GM21528 (cell line): ENCODE results near the gene C6orf15.

Experiments
- ATAC-seq: cut with Tn5 transposase; IDR thresholded peaks from one replicate; pipeline ENCODE4 v1.9.1; 2021; ENCODE audit warnings: mild to moderate bottlenecking, moderate library complexity; ENCODE audit not compliant: unreplicated experiment, low FRiP score

Gene C6orf15

DNA sequence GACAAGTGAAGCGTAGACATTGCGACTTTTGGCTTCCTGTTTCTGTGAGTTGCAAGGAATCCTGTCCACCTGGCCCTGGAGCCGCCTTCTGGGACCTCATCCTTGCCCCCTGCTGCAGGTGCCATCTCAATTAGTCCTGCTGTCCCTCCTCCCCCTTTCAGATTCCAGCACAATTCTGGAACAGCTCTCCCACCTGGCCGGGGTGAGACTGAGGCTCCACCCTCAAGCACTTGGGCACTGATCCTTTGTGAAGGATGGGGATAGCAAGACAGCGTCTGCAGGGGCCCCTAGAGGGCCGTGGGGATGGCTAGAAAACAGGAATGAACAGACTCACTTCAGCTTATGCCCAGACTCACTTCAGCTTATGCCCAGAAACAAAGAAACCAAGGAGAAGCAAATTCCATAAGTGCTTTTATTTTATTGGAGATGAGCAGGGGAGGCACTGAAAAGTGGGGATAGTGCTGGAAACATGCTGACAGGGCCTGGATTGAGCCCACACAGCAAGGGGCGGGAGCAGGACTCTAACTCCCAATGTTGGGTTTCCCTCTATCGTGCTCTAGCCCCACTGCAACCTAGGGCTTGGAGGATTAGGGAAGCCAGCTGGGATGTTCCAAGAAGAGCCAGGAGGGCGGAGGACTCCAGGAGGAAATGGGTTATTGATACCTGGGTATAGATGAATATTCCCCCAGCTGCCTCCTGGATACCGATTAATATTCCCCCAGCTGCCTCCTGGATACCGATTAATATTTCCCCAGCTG lies 1.4 kb downstream of the C6orf15 start:
- ATAC-seq, result no peak

DNA sequence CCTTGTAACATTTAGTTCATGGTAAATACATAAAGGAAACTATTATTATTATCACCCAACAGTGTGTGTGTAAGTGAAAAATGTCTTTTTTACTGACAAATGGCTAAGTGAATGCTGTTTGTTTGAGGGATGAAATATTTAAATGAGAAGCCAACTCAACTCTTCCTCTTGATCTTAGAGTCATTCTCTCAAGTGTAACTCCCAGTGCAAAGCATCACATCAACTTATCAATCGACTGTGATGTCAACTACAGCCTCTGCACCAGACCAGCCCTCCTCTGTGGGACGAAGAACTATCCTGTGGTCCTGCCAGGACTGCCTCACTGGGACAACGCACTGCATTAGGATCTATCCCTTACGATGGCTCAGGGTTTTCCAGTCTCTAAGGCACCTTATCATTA lies 5.3 kb downstream of the C6orf15 start:
- ATAC-seq, result no peak

DNA sequence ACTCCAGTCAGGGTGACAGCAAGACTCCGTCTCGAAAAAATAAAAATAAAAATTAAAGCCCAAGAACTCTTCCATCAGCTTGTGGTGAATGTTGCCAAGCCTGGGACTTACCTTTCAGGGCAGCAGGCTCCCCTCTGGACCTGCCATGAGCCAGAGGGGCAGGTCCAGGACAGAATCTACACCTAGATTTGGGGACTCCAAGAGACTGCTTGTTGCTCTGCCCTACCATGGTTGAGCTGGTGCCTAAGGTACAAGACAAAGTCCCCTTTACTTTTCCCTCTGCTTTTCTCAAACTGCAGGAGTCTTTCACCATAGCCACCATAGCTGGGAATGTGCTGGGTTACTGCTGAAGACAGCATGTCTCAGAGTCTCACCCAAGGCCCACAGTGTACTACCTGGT lies 9.2 kb downstream of the C6orf15 start:
- ATAC-seq, result no peak

DNA sequence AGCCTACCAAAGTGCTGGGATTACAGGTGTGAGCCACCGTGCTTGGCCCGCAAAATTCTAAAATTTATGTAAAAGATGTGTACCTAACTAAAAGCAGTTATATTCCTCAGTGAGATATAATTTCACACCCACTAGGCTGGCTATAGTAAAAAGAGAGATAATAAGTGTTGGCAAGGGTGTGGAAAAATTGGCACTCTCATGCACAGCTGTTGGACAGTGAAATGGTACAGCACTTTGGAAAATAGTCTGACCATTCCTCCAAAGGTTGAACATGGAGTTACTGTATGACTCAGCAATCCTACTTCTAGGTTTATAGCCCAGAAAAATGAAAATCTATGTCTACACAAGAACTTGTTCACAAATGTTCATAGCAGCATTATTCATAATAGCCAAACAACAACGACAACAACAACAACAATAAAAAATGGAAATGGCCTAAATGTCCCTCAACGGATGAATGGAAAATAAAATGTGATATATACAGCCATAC lies 13.9 kb downstream of the C6orf15 start:
- no peak for ATAC-seq

DNA sequence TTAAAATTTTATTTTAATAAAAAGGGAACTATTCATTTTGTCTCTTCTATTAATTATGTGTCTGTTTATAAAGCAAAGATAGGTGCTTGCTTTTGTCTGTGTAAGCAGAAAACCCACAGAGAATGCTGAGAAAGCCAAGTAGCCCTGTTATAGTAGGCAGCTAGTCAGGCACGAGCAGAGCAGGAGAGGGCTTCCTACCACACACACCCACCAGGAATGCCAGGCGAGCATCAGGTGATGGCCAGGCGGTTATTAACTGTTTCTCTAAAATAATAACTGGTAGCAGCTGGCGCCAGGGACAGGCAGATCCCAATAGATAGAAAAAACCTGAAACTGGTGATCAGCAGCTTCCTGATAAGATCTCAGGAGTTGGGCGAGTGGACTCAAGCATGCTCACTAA lies 15.7 kb downstream of the C6orf15 start:
- no peak for ATAC-seq

DNA sequence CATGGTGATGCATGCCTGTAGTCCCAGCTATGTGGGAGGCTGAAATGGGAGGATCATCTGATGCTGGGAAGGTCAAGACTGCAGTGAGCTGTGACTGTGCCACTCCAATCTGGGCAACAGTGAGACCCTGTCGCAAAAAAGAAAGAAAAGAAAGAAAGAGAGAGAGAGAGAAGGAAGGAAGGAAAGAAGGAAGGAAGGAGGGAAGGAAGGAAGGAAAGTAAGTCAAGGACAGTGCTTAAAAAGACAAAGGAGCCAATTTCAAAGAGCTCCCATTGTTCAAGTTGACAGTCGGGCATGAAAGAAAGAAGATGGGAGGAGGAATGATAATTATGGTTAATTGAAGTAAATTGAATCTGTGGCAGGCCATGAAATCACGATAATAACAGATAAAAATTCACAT lies 16.2 kb downstream of the C6orf15 start:
- ATAC-seq, result no peak

DNA sequence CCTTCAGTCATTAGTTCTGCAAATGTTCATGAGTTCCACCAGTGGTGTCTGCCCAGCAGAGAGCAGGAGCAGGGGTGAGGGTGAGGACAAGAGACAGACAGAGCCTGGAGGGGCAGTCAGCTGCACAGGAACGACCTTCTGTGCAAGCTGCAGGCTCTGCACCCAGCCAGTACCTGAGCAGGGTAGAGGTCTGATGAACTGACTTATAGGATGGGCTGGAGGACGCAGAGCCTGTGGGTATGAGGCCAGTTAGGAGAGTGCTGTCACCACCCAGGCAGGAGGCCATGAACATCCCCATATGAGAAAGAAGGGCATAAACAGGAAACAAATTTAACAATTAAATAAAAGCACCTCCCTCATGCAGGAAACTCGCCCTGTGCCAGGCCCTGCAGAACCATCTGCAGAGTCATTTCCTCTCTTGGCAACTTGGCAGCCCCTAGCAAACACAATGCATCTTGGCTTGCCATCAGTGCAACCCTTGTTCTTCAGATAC lies 17.9 kb downstream of the C6orf15 start:
- ATAC-seq, result no peak

DNA sequence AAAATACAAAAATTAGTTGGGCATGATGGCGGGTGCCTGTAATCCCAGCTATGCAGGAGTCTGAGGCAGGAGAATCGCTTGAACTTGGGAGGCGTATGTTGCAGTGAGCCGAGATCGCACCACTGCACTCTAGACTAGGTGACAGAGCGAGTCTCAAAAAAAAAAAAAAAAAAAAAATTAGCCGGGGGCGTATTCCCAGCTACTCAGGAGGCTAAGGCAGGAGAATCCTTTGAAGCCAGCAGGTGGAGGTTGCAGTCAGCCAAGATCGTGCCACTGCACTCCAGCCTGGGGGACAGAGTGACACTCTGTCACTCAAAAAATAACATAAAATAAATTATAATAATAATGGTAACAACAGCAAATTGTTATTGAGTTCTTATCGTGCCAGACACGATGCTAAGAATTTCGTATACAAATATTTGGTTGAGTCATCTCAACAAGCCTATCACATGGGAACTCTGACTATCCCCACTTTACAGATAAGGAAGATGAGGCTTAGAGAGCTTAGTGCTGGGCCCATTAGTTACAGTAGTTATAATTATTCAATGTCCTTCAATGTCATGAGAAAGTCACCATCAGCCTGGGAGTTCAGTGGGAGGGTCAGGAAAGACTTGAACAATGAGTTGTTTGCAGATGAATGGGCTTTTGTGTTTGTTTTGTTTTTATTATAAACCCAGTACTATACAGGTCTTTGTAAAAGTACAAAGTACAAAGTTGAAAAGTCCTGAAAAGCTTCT lies 19.4 kb downstream of the C6orf15 start:
- ATAC-seq, result no peak

DNA sequence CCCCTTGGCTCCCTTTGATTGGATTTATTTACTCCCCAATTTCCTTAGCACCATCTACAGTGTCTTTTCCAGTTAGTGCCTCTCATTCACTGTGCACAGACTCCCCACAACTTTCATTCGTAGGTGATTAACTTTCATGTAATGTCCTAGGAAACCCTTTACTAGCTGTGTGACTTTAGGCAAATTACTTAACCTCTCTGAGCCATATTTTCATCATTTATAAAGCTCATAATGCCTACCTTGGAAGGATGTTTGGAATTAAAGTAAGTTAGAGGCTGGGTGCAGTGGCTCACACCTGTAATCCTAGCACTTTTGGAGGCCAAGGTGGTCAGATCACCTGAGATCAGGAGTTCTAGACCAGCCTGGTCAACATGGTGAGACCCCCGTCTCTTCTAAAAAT lies 20.1 kb downstream of the C6orf15 start:
- no peak for ATAC-seq

DNA sequence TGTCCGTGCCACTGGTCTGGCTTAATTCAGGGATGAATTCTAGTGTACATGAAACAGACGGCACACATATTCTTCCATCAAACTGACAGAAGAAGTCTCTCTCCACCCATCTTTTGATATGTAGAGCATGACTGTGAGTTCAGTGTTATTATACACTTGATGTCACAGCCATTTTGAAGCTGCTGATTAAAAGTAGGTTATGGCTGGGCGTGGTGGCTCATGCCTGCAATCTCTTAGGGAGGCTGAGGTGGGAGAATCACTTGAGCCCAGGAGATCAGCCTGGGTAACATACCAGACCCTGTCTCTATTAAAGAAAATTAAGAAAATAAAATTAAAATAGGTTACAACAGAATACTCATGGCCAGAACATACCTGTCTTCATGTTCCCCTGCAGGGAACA lies 20.7 kb downstream of the C6orf15 start:
- no peak for ATAC-seq

DNA sequence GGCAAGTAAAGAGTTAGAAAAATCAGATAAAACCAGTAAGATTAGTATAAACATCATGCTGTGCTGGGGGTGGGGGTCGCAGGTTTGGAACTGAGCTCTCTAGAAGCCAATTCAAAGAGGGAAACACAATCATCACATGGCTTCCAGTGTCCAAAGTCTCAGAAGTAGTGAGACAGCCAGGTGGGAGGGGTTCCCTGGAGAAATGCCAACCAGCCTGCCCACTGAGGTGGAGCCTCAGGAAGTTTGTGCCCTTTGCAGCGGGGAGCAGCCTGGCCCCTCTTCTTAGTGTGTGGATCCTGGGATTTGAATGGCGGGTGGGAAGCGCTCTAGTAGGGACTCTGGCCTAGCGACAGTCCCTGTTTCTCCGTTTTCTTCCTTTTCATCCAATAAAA lies 21.4 kb downstream of the C6orf15 start:
- no peak for ATAC-seq

DNA sequence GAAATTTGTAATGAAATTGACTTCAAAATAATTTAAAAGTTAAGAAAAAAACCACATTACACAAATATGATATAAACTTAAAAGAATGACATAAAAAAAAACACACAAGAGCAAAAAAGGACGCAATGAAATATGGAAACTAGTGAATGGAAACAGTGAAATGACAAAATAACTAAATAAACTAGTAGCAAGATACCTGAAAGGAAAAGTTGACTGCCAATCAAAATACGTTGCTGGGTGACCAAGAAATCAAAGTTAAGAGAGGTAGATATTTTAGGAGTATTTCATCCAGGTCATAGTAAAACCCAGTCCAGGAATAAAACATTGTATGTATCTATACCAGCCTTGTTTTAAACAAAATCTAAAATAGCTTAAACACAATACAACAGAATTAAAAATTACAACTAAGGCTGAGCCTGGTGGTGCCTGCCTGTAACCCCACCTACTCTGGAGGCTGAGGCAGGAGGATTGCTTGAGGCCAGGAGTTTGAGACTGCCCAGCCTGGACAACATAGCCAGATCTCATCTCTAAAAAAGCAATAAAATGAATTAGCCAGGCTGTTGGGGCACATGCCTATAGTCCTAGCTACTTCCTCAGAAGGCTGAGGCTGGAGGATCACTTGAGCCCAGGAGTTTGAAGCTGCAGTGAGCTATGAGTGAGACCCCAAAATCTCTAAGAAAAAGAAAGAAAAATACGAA lies 22.0 kb downstream of the C6orf15 start:
- no peak for ATAC-seq

DNA sequence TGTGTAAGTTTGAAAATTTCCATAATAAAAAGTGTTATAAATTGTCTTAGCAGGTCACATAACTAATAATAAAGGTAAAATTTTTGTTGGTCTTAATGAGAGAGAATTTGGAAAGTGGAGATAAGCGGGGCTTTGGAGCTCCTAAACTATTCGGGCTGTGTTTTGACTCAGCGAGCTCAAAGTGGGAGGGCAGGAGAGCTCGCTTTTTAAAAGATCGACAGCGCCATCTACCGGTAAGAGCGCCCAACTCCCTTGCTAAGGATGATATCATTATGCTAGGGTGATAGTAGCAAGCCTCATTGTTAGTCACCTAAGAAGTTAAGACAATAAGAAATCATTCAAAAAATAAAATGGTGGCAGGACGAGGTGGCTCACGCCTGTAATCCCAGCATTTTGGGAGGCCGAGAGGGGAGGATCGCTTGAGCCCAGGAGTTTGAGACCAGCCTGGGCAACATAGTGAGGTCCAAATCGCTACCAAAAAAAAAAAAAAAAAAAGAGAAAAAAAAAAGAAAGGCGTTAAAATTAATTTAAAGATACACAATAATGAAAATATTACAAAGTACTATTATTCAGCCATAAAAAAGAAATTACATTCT lies 24.8 kb downstream of the C6orf15 start:
- no peak for ATAC-seq

DNA sequence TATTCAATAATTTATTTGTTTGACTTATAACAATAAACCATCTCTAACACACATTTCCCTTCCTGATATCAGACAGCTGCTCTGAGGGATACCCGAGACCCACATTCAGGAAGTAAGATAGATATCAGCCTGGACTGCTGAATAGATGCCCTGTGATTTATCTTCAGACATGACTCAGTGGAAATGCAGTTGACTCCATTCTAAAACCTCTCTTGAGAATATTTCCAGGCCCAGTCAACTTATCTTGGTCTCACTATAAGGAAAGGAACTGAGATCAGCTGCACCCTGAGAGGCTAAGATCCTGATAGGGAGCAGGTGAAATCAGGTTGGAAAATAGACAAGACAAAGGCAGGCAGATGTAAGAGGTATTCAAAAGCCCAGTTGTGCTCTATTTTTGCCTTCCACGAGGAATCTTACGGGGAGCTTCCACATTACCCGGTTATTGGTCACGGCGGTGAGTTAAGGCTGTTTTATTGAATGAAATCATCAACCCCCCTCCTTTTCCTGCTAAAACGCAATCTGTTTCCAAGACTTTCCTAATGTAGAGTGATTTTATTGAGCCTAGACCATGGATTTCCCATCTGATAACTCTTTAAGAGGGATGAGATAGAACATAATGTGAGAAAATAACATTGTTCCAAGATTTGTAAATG lies 25.5 kb downstream of the C6orf15 start:
- no peak for ATAC-seq

DNA sequence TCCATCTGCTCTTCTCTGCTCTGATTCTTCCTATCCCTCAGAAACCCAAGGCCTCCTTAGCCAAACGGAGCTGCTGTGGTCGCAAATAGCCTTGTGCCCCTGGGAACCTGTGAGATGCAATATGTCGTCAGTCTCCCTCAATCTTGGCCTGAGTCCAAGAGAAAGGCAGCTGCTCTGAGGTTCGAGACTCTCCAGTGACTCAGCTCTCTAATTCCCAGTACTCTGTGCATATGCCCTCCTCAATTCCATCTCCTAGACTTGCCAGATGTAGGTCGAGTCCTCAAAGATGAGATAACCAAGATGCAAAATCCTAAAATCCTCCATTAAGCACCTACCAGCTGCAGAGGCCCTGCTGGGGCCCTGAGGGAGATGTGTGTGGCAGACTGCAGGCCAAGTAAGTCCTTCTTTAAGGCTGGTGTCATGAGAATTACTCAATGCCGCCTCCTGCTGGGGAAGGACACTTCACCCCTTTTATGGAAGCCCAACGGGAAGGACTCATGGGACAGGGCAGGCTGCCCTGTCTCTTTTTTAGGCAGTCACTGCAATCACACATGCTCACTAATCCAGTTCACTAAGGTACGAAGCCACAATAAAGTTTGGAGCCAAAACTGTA lies 28.5 kb downstream of the C6orf15 start:
- no peak for ATAC-seq

DNA sequence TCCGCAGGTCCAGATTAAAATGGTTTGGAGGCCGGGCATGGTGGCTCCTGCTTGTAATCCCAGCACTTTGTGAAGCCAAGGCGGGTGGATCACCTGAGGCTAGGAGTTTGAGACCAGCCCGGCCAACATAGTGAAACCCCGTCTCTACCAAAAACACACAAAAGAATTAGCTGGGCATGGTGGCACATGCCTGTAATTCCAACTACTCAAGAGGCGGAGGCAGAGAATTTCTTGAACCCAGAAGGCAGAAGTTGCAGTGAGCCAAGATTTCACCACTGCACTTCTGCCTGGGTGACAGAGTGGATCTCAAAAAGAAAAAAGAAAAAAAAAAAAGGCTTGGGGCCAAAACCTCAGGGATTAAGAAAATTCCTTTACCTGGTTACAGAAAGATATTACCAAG lies 30.5 kb downstream of the C6orf15 start:
- no peak for ATAC-seq

DNA sequence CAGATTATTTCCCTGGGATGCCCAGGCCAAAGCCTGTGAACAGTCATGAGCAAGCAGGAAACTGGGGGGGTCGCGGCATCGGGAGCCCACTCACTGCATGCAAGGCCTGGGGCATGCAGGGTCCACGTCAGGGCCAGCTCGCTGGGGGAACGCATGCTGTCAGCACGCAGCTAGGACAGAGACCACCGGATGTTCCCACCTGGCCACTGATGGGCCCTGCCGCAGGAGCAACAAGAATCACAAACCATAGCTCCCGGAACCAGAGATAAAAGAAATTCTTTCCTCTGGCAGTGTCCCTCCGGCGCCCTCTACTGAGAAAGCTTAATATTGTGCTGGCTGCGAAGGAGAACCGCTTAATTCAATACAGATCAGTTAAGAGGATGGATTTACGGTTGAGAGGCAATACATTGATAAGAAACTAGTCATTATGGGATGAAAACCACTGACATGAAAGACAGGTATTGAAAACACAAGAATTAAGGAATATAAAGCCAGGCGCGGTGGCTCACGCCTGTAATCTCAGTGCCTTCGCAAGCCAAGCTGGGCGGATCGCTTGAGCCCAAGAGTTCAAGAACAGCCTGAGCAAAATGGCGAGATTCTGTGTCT lies 32.6 kb downstream of the C6orf15 start:
- ATAC-seq, result no peak

DNA sequence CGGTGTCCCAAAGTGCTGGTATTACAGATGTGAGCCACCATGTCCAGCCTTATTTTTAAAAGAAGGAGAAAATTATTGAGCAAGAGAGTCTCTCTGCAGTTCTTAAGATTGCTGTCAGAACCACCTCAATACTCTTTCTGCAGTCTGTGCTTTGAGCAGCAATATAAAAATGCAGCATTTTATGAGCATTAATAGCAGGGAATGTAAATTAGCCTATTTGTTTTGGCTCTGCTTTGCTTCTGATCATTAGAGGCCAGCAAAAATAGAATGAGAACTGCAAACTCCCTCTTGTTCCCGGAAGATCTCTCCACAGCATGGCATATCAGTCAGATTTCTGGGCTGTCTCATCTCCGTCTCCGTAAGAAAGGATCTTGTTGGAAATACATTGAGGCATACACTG lies 35.8 kb downstream of the C6orf15 start:
- no peak for ATAC-seq

DNA sequence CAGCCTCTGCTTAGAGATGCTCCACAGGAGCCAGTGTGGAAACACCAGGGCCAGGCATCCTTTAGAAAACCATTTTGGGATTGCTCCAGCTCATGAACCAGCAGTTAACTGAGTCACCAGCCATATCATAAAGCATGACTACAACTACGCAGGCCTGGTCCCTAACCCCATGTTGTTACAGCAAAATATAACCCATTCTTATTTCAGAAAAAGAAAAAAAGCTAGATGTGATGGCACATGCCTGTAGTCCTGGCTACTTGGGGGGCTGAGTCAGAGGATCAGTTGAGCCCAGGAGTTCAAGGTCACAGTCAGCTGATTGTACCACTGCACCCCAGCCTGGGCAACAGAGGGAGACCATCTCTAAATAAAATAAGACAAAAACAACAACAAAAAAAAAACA lies 36.8 kb downstream of the C6orf15 start:
- ATAC-seq, result no peak

DNA sequence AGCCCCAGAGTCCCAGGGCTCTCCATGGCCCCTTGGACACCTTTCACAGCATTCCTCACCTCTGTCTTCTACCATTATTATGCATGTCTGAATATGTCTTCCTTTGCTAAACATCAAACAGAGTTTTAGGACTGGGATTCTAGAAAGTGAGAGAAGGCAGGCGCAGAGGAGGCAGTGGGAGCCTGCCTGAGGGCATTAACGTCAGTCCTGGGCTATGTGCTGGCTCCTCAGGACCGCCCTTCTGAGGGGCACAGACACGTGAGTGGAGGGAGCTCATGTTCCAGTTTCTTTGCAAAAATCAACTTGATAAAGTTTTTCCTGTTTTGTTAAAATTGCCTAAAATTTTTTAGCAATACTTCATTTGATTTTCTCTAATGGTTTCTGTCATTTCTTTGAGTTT lies 38.0 kb downstream of the C6orf15 start:
- ATAC-seq, result no peak
